Ovary (tissue), 3 donors: ENCODE data around the gene FAHD2B.
"Not testable (repeated sequence)": the region's sequence is repeated elsewhere in the genome, so short reads cannot be mapped to it uniquely, and the experiment has no call there.

Experiments
- EP300 ChIP-seq: sonication (generic); formaldehyde crosslinking; IDR thresholded peaks from one replicate; pipeline ENCODE4 v1.6.1; 2017; ENCODE audit warnings: antibody characterized with exemption
- TF ChIP-seq, protein P1 (sequence below), 3 donors: fragments of 450-650 bp in 2 of 3; fragments of 200-600 bp in 1 of 3; IDR thresholded peaks; one replicate each; pipeline versions ENCODE4 v1.5.1 to v1.8.0; 2016 to 2022; ENCODE audit warnings: antibody characterized with exemption in 3 of 3, mild to moderate bottlenecking in 1 of 3
- donor health status: DM: no; HTN: no; CAD: no.

DNA sequence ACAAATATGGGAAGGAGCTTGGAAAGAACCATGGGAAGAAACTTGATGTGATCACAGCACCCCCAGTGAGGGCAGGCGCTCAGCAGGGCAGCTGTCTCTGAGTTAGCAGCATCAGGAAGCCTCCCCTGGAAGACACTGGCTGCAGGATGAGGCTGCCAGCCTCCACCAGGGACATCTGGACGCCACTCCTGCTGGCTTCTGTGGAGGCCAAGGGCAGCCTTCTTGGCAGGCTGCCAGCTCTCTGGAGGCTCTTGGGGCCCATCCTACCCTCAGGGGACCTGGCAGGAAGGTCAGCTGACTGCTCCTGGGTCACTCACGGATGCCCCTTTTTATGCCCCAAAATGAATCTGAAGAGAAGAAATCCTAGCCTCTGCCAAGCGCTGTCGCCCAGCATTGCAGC, 26.0 kb downstream of the FAHD2B start:
- TF ChIP-seq, protein P1, sequence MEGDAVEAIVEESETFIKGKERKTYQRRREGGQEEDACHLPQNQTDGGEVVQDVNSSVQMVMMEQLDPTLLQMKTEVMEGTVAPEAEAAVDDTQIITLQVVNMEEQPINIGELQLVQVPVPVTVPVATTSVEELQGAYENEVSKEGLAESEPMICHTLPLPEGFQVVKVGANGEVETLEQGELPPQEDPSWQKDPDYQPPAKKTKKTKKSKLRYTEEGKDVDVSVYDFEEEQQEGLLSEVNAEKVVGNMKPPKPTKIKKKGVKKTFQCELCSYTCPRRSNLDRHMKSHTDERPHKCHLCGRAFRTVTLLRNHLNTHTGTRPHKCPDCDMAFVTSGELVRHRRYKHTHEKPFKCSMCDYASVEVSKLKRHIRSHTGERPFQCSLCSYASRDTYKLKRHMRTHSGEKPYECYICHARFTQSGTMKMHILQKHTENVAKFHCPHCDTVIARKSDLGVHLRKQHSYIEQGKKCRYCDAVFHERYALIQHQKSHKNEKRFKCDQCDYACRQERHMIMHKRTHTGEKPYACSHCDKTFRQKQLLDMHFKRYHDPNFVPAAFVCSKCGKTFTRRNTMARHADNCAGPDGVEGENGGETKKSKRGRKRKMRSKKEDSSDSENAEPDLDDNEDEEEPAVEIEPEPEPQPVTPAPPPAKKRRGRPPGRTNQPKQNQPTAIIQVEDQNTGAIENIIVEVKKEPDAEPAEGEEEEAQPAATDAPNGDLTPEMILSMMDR (IDR thresholded peaks at IDR 0.05) = not testable (repeated sequence)
- not testable (repeated sequence) for TF ChIP-seq EP300
